Panc1 (cell line): ENCODE data around the gene ZNF608. TPM values are rescaled to one million over a fixed set of nuclear protein-coding genes. Genes with fewer than 3 reads are reported as not detected.

Experiments
- ATAC-seq: fragments of 200-7000 bp; cut with Tn5 transposase; 2 replicates; pipeline ENCODE4 v1.9.1; 2020; ENCODE audit warnings: mild to moderate bottlenecking, moderate library complexity
- BruUV-seq: library from RNA; stranded (reverse); fragments of 400-500 nt; replicated peaks from 2 replicates; lab custom pipeline; 2021; lab: Mats Ljungman, UMichigan
- CTCF ChIA-PET: fragments of 300-600 bp; sonication (Branson Sonifier 250); formaldehyde crosslinking; loops from one replicate; lab custom pipeline; 2022; ENCODE audit warnings: antibody characterized with exemption; lab: Charles Lee
- POLR2A ChIA-PET: fragments of 300-600 bp; sonication (Branson Sonifier 250); formaldehyde crosslinking; loops from one replicate; lab custom pipeline; 2022; ENCODE audit warnings: antibody characterized with exemption; lab: Charles Lee
- DNase-seq: peaks from one replicate; pipeline ENCODE4 v3.0.0-alpha.2; 2010; ENCODE audit warnings: low read depth, low spot score
- H3K27ac ChIP-seq: 2 replicates; pipeline ENCODE4 v1.5.1; 2011; ENCODE audit warnings: mild to moderate bottlenecking, low read length, inconsistent platforms
- H3K27me3 ChIP-seq: fragments of 200-500 bp; sonication (Bioruptor generic); 2 replicates; pipeline ENCODE4 v1.6.0; 2014; ENCODE audit warnings: low read length, inconsistent platforms; ENCODE audit not compliant: control insufficient read depth, insufficient read depth
- H3K36me3 ChIP-seq: fragments of 200-500 bp; sonication (Bioruptor generic); 2 replicates; pipeline ENCODE4 v1.5.1; 2014; ENCODE audit warnings: inconsistent platforms, mild to moderate bottlenecking, low read length, moderate library complexity; ENCODE audit not compliant: control insufficient read depth, insufficient read depth
- H3K4me1 ChIP-seq: 2 replicates; pipeline ENCODE4 v1.5.1; 2011; ENCODE audit warnings: inconsistent platforms, mild to moderate bottlenecking, low read length, moderate library complexity; ENCODE audit not compliant: control insufficient read depth, insufficient read depth
- H3K4me3 ChIP-seq, 2 experiments: 2 replicates each; pipeline ENCODE4 v1.5.1; 2011 to 2012; ENCODE audit warnings: low read depth in 2 of 2, low read length in 2 of 2, mild to moderate bottlenecking in 2 of 2, inconsistent platforms in 1 of 2, moderate library complexity in 1 of 2
- H3K9me3 ChIP-seq: fragments of 200-500 bp; sonication (Bioruptor generic); 2 replicates; pipeline ENCODE4 v1.5.1; 2014; ENCODE audit warnings: low read depth, mild to moderate bottlenecking, inconsistent platforms, low read length, moderate library complexity; ENCODE audit not compliant: control insufficient read depth, insufficient read depth
- CTCF ChIP-seq: fragments of 450-650 bp; IDR thresholded peaks from 2 replicates; pipeline ENCODE4 v1.5.1; 2017; ENCODE audit warnings: mild to moderate bottlenecking
- POLR2AphosphoS5 ChIP-seq: IDR thresholded peaks from 2 replicates; pipeline ENCODE4 v1.6.1; 2012; ENCODE audit warnings: mild to moderate bottlenecking, low read depth, low read length, moderate library complexity
- REST ChIP-seq, 2 experiments: IDR thresholded peaks; 2 replicates each; pipeline ENCODE4 v1.6.1; 2011 to 2012; ENCODE audit warnings: low read depth in 2 of 2, control low read depth in 1 of 2, low read length in 1 of 2, mild to moderate bottlenecking in 1 of 2, moderate library complexity in 1 of 2; ENCODE audit not compliant: insufficient read depth in 1 of 2
- SIN3A ChIP-seq: IDR thresholded peaks from 2 replicates; pipeline ENCODE4 v1.6.1; 2012; ENCODE audit warnings: low read depth, mild to moderate bottlenecking, low read length, moderate library complexity, borderline replicate concordance; ENCODE audit not compliant: insufficient read depth
- TCF7L2 ChIP-seq: IDR thresholded peaks from 2 replicates; pipeline ENCODE4 v1.6.1; 2011; ENCODE audit warnings: mild to moderate bottlenecking, low read depth, low read length, inconsistent platforms
- in situ Hi-C: cut with HindIII; loops from 2 replicates; pipeline ENCODE4 v1.10.0; 2016; ENCODE audit warnings: low sequenced_read_pairs, low pct_unique_long_range_greater_than_20kb
- intact Hi-C: fragments of 100-400 bp; cut with micrococcal nuclease; formaldehyde crosslinking; loops from one replicate; pipeline ENCODE4 v1.10.0; 2022; ENCODE audit not compliant: unreplicated experiment
- total RNA-seq: library from RNA; stranded (reverse); gene quantifications from one replicate; pipeline ENCODE4 v1.2.1, GENCODE V29; 2021; ENCODE audit not compliant: unreplicated experiment

ZNF608 gene
- total RNA-seq, 1 experiment from 2014 or later: 37.5 TPM

DNA sequence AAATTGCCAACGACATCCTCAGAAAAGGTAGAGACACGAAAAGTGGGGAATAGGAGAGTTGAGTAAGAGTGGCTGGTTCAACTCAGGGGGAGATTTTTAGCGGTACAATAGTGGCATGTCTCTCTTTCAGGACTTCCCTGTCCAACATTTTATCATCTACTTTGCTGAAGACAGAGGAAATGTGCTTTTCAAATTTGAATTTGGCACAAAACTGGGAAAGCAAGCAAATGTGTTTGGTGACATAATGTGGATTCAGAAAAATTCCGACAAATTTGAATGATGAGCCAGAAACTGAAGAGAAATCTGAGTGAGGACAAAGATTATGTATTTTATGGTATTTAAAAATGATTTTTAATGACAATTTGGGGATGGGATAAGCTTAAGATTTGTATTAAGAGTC lies 33.6 kb upstream of the ZNF608 start:
- no peak for DNase-seq
- no TSS peak for BruUV-seq
- Histone ChIP-seq H3K27ac (peak overlapping the region; percentile 34; the same call in 1 of the 2 replicates), H3K27me3 (no peaks in the 10 kb centered on the region), H3K4me3 (no peak overlapping the region), H3K36me3 (no peaks in the 10 kb centered on the region), H3K9me3 (no peaks in the 10 kb centered on the region), H3K4me1 (no peaks in the 10 kb centered on the region)
- no peak for ATAC-seq
- POLR2A ChIA-PET: no interaction called here
- in situ Hi-C loops: no loop called here
- CTCF ChIA-PET: no interaction called here
- TF ChIP-seq TCF7L2 (no peak), CTCF (no peak), REST (IDR thresholded peaks at IDR 0.05; ENCODE audit: insufficient read depth in 1 of 2, low read depth in 2 of 2, low read length in 1 of 2) (no peak), SIN3A (no peak), POLR2AphosphoS5 (no peak)
- intact Hi-C loops: no loop called here

GRCh38 chr5:124773315-124774311 lies 27.2 kb upstream of the ZNF608 start:
- Histone ChIP-seq H3K27ac (no peak overlapping the region), H3K36me3 (no peaks in the 10 kb centered on the region), H3K9me3 (no peaks in the 10 kb centered on the region), H3K4me3 (no peak overlapping the region), H3K4me1 (no peaks in the 10 kb centered on the region), H3K27me3 (no peaks in the 10 kb centered on the region)
- CTCF ChIA-PET: interaction anchor here (0.7 kb wide), 2 partner anchors 20 to 37 kb away, joined by 4 to 8 read pairs; no protein-coding TSS in a partner anchor
- POLR2A ChIA-PET: no interaction called here
- ATAC-seq (no peak), DNase-seq (no peak)
- in situ Hi-C loops (no loop called here), intact Hi-C loops (no loop called here)
- TF ChIP-seq CTCF: no peak
- no peak for TF ChIP-seq SIN3A
- TF ChIP-seq REST (IDR thresholded peaks at IDR 0.05; ENCODE audit: insufficient read depth in 1 of 2, low read depth in 2 of 2, low read length in 1 of 2): no peak
- no peak for TF ChIP-seq POLR2AphosphoS5
- no peak for TF ChIP-seq TCF7L2
- no TSS peak for BruUV-seq
